ENCODE data around the gene LRFN2.

The LRFN2 gene

DNA sequence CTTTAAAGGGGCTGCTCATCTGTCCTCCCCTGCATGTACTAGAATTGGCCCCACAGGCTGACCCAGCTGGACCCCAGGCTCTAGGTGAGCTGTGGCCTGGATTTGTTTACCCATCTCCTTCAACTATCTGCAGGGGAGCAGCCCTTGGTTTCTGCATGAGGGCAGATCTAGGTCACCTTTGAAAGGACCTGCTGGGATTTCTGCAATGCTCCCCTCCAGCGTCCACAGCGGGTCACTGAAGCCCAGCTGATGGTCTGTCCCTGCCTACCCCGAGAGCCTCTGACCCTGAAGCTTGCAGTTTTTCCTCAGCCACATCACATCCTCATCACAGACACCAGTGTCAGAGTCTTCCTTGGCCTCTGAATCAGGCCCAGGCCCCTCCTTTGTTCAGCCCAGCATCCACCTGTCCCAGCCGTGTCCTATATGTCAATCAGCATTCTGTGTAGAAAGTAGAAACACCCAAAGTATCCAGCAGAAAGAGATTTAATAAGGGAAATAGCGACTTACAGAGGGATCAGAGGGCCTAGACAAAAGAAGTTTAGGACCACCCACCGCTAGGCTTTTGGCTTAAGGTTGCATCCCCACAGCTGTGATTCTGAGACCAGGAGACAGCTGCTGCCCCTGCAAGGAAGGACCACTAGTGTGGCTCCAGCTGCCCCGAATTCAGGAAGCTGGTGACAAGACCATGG lies 243.1 kb downstream of the LRFN2 start:
- Histone ChIP-seq H3K4me3 (no peak overlapping the region), H3K27ac (no peak overlapping the region)

GRCh38 chr6:40343318-40343876 lies 243.8 kb downstream of the LRFN2 start:
- H3K27ac ChIP-seq: no peak overlapping the region

DNA sequence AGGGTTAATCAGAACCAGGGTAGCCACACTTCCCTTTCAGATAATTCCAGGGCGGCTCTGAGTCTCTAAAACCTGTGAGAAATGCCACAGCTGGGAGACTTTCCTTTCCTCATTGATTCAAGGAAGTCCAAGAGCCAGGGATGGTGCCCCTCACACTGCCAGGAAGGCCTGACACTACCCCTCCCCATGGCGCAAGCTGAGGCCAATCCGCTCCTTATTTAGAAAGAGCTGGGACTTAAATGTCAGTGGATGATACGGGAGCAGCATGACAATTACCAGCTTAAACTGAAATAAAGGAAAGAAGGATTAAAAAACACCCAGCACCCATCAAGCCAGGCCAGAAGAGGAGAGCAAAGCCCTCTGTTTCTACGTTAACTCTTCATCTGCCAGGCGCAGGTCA lies 244.4 kb downstream of the LRFN2 start:
- Histone ChIP-seq H3K4me3 (no peak overlapping the region), H3K27ac (no peak overlapping the region)

More at GRCh38 chr6:40343318-40343876, 243.8 kb downstream of the LRFN2 start:
- no peak overlapping the region for H3K4me3 ChIP-seq

GRCh38 chr6:40341726-40342125 lies 245.4 kb downstream of the LRFN2 start:
- no peak overlapping the region for H3K4me3 ChIP-seq
- H3K27ac ChIP-seq: no peak overlapping the region

All from skin epidermis (tissue), 12 donors.